NCI-H1417 (cell line): ENCODE data around the gene MRPL16.
"Not testable (repeated sequence)": the region's sequence is repeated elsewhere in the genome, so short reads cannot be mapped to it uniquely, and the experiment has no call there.

ENCODE experiments used
- DNase-seq, 3 experiments: peaks; one replicate each; lab custom pipeline; 2025; lab: John Stamatoyannopoulos, UW

MRPL16 gene

DNA sequence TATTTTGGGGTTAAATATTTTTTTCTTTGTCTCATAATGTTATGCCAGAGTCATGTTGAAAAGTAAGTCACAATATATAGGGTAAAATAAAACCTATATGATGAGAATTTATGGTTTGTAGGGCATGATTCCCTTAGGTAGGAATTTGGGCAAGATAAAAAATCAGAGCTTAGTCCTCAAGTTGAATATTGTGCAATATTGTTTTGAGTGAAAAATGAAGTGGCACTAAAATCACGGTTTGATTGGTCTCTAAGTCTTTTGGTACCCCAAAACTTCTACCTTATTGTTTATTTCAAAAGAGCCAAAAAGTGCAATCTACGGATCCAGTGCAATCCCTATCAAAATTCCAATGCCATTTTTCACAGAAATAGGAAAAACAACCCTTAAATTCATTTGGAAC lies 1.6 kb upstream of the MRPL16 start:
- no peak for DNase-seq

GRCh38 chr11:59810911-59811259 lies 307 bp upstream of the MRPL16 start:
- no peak for DNase-seq

GRCh38 chr11:59807047-59807610 lies 3.4 kb downstream of the MRPL16 start:
- DNase-seq = no peak

GRCh38 chr11:59804061-59804460 lies 6.5 kb downstream of the MRPL16 start:
- no peak for DNase-seq

- DNase-seq = peak; percentile 22 to 70 (median 37)
Measured at GRCh38 chr11:59802639-59803176, 7.9 kb downstream of the MRPL16 start.

DNA sequence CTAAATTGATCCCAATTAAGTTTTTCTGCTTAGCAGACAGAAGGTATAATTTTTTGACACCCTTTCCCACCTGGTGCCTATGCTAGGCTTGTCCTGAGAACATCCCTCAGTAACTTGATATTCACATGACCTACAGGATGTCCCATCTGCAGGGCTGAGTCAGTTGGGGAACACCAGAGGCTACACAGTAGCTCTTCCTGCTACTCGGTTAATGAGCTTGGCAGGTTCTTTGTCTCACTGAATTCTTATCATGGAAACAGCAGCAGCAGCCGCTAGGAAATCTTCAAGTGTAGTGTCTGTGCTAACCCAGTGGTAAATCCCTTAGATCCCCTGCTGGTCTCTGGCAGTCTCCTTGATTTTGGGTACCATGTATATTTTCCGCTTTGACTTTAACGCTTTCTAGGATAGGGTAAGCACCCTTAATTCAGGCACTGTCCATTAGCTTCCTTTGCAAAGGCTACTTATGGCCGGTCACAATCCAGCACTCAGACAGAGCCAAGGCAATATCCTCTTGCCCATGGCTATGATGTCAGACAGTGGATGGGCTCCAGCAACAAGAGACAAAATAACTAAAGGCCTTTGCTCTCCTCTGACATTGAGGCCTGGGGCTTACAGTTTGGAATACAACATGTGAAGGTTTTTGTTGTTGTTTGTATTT lies 8.5 kb downstream of the MRPL16 start:
- DNase-seq = no peak

GRCh38 chr11:59801160-59801706 lies 9.3 kb downstream of the MRPL16 start:
- DNase-seq = no peak

- no peak for DNase-seq
Measured at GRCh38 chr11:59800390-59801025, 10.1 kb downstream of the MRPL16 start.

DNA sequence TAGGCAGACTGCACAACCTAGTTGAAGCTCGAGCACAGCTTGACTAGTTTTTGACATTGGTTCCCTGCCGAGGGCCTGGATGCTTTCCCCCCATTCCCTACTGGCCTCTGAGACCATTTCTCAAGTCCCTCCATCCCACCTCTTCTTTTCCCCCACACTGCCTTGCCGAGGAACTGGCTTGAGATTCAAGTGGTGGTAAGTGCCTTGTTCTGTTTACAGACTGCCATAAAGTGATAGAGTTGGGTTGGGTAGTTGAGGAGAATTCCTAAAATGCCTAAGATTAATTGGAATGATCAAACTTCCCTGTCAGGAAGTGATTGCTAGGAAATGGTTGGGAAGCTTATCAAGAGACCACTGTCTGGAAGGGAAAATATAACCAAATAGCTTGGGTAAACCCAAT lies 16.2 kb downstream of the MRPL16 start:
- DNase-seq = no peak

DNA sequence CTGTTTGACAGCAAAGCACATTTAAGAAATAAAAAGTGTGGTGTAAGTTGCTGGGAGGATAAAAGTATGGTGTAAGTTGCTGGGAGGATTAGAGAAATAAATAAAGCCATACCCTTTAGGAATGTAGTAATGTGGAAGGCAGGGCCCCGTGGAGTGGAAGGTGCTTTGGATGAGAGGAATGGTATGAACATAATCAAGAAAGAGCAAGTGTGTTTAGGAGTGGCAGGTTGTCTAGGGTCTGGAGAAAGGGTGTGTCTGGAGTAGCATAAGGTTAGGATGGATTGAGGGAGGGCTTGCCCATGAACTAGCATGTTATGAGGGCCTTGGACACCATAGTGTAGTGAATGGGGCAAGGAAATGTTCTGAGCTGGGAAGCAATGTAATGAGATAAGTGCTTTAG lies 18.1 kb downstream of the MRPL16 start:
- no peak for DNase-seq

- no peak for DNase-seq
Measured at GRCh38 chr11:59791639-59792038, 18.9 kb downstream of the MRPL16 start.

- DNase-seq = no peak
Measured at GRCh38 chr11:59787816-59788215, 22.8 kb downstream of the MRPL16 start.

GRCh38 chr11:59787255-59787588 lies 23.4 kb downstream of the MRPL16 start:
- DNase-seq = no peak

- no peak for DNase-seq
Measured at GRCh38 chr11:59785818-59786217, 24.8 kb downstream of the MRPL16 start.

GRCh38 chr11:59784441-59784840 lies 26.1 kb downstream of the MRPL16 start:
- DNase-seq = not testable (repeated sequence)

DNA sequence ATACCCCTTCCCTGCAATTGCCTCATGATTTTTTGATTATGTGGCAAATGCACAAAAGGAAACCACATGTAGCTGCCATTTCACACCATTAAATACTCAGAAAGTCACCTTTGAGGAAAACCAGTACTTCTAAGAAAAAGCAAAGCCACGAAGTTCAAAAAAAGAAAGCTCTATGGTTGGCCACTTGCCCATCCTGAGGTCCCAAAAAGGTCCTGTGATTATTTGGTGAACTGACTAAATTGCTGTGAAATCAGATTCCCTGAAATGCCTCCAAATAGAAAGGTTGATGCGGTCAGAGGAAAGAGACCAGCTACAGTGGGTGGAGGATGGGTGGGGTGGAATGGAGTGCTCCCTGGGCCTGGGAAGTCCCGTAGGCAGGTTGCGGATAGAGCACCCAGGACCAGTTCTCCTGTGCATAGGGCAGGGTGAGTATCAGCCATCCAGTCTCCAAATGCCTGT lies 26.9 kb downstream of the MRPL16 start:
- no peak for DNase-seq

DNA sequence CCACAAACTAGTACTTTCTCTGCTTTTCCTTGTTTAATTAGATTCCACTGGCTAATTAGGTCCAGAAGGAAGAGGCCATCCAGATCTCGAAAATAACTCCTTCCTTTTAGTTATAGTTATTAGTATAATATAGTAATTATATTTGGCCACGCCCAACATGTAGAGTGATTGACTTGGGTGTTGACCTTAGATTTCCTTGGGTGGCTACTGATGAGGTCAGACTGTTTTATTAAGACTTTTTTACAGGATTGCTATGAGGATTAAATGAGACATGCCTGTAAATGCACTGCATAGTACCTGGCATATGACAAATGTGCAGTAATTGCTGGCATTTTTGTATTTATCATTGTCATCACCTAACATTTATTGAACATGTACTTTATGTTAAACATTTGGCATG lies 28.5 kb downstream of the MRPL16 start:
- no peak for DNase-seq

DNA sequence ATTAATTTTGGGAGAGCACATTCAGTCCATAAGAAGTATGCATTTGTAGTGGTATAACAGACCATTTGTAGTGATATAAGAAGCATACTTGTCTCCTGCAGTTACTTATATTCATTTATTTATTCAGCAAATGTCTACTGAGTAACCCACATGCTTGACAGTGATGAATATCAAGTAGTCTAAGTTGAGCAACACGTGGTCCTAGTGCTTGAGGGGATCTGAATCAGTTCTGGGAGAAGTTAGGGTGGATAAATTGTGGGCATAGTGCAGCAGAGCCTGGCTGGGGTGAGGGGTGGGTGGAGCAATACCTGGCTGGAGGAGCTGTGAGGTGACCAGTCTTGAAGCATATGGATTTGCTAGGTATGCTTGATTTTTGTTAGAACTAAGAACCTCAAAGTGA lies 31.1 kb downstream of the MRPL16 start:
- DNase-seq = no peak

DNA sequence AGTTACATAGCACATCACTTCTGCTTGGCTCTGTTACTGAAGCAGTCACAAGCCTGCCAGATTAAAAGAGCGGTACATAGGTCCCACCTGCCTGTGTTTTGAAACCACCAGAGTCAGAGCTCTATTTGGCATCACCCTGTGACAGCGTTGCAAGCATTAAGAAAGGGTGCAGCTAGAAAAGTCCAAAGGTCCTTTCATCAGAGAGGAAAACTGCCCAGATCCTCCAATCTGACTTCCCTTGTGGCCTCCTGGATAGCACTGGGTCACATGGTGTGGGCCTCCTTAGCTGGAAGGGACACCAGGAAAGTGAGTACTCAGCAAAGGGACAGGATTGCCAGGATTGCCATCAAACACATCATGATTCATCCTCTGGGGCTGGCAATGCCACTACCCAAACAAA lies 32.5 kb downstream of the MRPL16 start:
- no peak for DNase-seq

DNA sequence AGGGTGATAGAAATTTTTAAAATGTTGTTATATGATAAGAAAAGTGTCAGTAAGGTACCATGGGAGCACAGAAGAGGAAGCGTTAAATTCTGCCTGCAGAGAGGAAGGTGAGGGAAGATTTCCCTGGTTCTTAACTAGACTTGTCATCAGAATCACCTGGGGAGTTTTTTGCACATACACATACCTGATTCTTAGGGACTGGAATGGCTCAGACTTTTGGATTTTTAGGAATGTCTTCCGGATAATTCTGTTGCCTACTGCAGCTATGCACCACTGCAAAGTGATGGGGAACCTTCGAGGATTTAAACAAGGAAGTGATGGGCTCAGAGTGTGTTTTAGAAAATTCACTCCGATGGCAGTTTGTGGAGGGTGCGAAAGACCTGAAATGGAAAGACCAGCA lies 33.5 kb downstream of the MRPL16 start:
- no peak for DNase-seq

DNA sequence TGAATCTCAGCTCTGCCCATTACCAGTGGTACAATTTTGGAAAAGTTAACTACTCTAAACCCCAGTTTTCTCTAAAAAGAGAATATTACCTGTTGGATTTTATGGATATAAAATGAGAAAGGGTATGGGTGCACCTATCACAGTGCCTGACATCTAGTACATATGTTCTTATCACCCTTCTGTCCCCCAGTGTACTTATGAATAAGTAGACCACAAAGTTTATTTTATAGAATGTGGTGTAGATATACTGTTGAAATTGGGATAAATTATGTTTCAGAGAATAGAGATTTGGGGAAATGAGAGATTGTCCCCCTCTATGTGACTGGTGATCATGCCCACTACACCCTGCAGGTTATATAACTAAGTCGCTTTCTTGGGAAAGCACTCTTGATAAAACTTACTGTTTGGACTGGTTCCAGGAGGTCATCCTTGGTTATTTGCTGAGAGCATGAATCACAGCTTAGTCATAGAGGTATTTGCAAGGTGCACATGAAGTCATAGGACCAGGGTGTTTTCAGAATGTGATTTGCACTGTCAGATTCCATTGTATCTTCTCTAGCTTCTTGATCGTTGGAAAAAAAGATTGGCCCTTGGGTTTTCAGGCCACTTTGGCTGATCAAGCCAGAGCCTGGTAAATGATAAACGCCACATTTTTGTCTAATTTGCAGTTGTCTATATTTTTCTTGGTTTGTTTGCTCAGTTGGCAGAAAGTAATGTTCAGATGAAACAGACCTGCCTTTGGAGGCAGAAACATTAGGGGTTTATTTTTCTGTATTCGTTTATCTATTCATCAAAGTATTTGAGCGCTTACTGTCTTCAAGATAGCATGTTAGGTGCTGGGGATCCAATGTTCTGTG lies 34.1 kb downstream of the MRPL16 start:
- no peak for DNase-seq

DNA sequence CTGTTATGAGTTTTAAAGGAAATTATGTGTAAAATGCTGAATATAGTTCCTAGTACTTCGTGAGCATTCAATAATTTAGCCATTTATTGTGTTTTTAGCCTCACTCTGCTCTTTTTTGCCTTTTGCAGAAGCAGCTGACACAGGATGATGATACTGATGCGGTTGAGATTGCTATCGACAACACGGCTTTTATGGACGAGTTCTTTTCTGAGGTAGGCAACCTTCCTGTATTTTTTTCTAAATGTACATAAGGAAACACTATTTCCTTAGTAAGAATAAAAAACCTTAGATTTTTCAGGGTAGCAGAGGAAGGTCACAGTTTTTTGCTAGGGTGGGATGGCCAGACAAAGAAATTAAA lies 37.5 kb downstream of the MRPL16 start:
- DNase-seq = no peak
